ENCODE data around the gene ARHGAP8. TPM values are rescaled to one million over a fixed set of nuclear protein-coding genes. Genes with fewer than 3 reads are reported as not detected.

ARHGAP8 gene
- total and polyA plus RNA-seq, 2 donors (not counting 1 experiment from before 2014, with no cell fraction given): 0.37 TPM; not detected in 1

DNA sequence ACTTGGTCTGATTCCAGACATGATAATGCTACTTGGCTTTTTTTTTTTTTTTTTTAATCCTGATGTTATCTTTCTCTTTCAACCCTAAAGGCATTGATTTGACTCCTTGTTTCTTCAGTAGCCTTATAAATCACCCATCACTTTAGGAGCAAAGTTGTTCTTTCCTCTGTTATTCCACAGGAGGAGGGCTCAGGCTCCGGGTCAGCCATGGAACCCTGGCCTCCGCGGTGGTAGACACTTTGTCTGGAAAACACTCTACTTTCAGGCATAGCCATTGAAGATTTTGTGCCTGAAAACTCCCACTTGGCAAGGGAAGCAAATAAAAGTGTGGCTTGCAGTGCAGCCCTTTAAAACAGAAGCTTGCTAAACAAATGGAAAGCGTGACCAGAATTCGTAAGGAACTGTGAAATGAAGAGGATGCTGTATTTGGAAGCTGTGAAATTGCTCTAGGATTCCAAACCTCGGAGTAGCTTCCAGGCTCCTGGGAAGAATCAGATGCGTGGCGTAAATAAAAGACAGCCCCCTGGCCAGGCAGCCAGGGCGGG, 44.9 kb downstream of the ARHGAP8 start:
- Histone ChIP-seq H3K27ac (ENCODE audit: low read length in 2 of 2) (no peak overlapping the region), H3K36me3 (replicated peaks in 1 of 2; ENCODE audit: control extremely low read depth in 1 of 2, control insufficient read depth in 1 of 2, extremely low read depth in 1 of 2, insufficient read depth in 2 of 2, low read length in 1 of 2) (no peaks in the 10 kb centered on the region), H2AFZ (ENCODE audit: insufficient read depth, low read depth, low read length, poor library complexity, severe bottlenecking) (no peak overlapping the region), H3K4me1 (ENCODE audit: control insufficient read depth in 2 of 2, insufficient read depth in 2 of 2, low read length in 2 of 2) (no peaks in the 10 kb centered on the region), H3K4me2 (replicated peaks; ENCODE audit: low read depth, low read length, poor library complexity, severe bottlenecking) (no peak overlapping the region), H3K4me3 (ENCODE audit: control extremely low read depth in 1 of 5, extremely low read depth in 1 of 5, insufficient read depth in 1 of 5, low read depth in 2 of 5, low read length in 4 of 5) (no peak overlapping the region), H3K9me3 (ENCODE audit: control extremely low read depth in 1 of 3, control insufficient read depth in 2 of 3, insufficient read depth in 1 of 3, low read length in 2 of 3) (no peaks in the 10 kb centered on the region), H3K79me2 (ENCODE audit: control insufficient read depth, insufficient read depth, low read length) (no peaks in the 10 kb centered on the region), H4K20me1 (ENCODE audit: control insufficient read depth, insufficient read depth, low read length, poor library complexity, severe bottlenecking) (no peaks in the 10 kb centered on the region), H3K9ac (ENCODE audit: low read length) (no peak overlapping the region), H3K27me3 (replicated peaks in 1 of 4; ENCODE audit: control extremely low read depth in 1 of 4, control insufficient read depth in 3 of 4, insufficient read depth in 4 of 4, low read length in 3 of 4) (no peaks in the 10 kb centered on the region)
- intact Hi-C loops (cut with micrococcal nuclease): no loop called here
- no peak for ATAC-seq (ENCODE audit: low read depth)
- H3K27me3 Mint-ChIP-seq: no peaks in the 10 kb centered on the region
- no peaks in the 10 kb centered on the region for H3K9me3 Mint-ChIP-seq (ENCODE audit: insufficient read depth)
- 80% methylated on average over 8 of the region's 9 CpGs for WGBS (ENCODE audit: insufficient coverage)
- ChIA-PET CTCF (no interaction called here), POLR2A (no interaction called here)
- H3K4me1 Mint-ChIP-seq: no peaks in the 10 kb centered on the region
- TF ChIP-seq, protein P1, sequence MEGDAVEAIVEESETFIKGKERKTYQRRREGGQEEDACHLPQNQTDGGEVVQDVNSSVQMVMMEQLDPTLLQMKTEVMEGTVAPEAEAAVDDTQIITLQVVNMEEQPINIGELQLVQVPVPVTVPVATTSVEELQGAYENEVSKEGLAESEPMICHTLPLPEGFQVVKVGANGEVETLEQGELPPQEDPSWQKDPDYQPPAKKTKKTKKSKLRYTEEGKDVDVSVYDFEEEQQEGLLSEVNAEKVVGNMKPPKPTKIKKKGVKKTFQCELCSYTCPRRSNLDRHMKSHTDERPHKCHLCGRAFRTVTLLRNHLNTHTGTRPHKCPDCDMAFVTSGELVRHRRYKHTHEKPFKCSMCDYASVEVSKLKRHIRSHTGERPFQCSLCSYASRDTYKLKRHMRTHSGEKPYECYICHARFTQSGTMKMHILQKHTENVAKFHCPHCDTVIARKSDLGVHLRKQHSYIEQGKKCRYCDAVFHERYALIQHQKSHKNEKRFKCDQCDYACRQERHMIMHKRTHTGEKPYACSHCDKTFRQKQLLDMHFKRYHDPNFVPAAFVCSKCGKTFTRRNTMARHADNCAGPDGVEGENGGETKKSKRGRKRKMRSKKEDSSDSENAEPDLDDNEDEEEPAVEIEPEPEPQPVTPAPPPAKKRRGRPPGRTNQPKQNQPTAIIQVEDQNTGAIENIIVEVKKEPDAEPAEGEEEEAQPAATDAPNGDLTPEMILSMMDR (IDR thresholded peaks at IDR 0.05): no peak
- no peak for TF ChIP-seq EZH2 (IDR thresholded peaks at IDR 0.05; ENCODE audit: borderline replicate concordance, insufficient read depth, low read depth, low read length, poor library complexity, severe bottlenecking)
- no peak for DNase-seq
- H3K27ac Mint-ChIP-seq: no peak overlapping the region
- no peak overlapping the region for H3K4me3 Mint-ChIP-seq

DNA sequence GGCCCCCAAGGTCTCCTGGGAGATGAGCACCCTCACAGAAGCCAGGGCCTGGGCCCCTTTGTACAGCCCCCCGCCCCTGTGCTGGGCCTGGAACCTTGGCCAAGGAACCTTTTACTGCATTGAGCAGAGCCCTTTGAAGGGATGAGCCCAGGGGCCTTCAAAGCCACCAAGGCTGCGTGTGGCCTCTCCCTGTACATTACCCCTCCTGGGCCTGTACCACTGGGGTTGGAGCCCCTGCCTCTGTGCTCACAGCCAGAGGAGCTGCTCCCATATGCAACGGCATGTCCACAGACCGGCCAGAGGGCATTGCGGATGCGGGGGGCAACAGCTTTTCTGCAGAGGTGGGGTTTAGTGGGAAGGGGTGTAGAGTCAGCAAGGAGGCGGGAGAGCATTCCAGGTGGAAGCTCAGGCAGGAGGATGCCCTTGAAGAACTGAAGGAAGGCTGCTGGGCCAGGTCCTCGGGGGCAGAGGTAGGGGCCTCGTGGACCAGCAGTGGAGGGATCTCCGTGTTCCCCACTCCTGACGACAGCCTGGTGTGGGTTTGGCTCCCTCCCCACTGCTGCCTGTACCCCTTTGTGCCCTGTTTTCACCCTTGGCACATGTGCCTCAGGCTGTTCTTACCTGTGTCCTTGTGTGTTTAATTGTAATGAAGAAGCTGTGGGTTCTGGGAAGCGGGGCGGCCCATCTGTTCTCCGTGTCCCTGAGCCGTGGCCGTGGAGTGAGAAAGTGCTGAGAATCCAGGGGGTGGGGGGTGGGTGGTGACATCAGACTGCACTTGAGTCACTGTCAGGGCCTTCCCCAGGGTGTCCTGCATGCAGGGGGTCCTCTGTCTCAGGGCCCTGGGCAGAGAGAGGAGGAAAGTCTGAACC, 46.9 kb downstream of the ARHGAP8 start:
- Histone ChIP-seq H3K4me3 (ENCODE audit: control extremely low read depth in 1 of 5, extremely low read depth in 1 of 5, insufficient read depth in 1 of 5, low read depth in 2 of 5, low read length in 4 of 5) (no peak overlapping the region), H3K9me3 (ENCODE audit: control extremely low read depth in 1 of 3, control insufficient read depth in 2 of 3, insufficient read depth in 1 of 3, low read length in 2 of 3) (no peaks in the 10 kb centered on the region), H2AFZ (ENCODE audit: insufficient read depth, low read depth, low read length, poor library complexity, severe bottlenecking) (no peak overlapping the region), H4K20me1 (ENCODE audit: control insufficient read depth, insufficient read depth, low read length, poor library complexity, severe bottlenecking) (no peaks in the 10 kb centered on the region), H3K27ac (ENCODE audit: low read length in 2 of 2) (no peak overlapping the region), H3K36me3 (replicated peaks in 1 of 2; ENCODE audit: control extremely low read depth in 1 of 2, control insufficient read depth in 1 of 2, extremely low read depth in 1 of 2, insufficient read depth in 2 of 2, low read length in 1 of 2) (no peaks in the 10 kb centered on the region), H3K27me3 (replicated peaks in 1 of 4; ENCODE audit: control extremely low read depth in 1 of 4, control insufficient read depth in 3 of 4, insufficient read depth in 4 of 4, low read length in 3 of 4) (no peaks in the 10 kb centered on the region), H3K4me1 (ENCODE audit: control insufficient read depth in 2 of 2, insufficient read depth in 2 of 2, low read length in 2 of 2) (no peaks in the 10 kb centered on the region), H3K79me2 (ENCODE audit: control insufficient read depth, insufficient read depth, low read length) (no peaks in the 10 kb centered on the region), H3K9ac (ENCODE audit: low read length) (no peak overlapping the region), H3K4me2 (replicated peaks; ENCODE audit: low read depth, low read length, poor library complexity, severe bottlenecking) (no peak overlapping the region)
- Mint-ChIP-seq H3K27me3 (peaks cover 7% of the 10 kb centered on the region), H3K27ac (no peak overlapping the region), H3K4me3 (no peak overlapping the region), H3K4me1 (no peaks in the 10 kb centered on the region), H3K9me3 (ENCODE audit: insufficient read depth) (no peaks in the 10 kb centered on the region)
- TF ChIP-seq, protein P1 (IDR thresholded peaks at IDR 0.05): no peak
- TF ChIP-seq EZH2 (IDR thresholded peaks at IDR 0.05; ENCODE audit: borderline replicate concordance, insufficient read depth, low read depth, low read length, poor library complexity, severe bottlenecking): no peak
- ChIA-PET POLR2A (no interaction called here), CTCF (no interaction called here)
- intact Hi-C loops (cut with micrococcal nuclease): no loop called here
- 89% methylated on average over 16 of the region's 16 CpGs for WGBS (ENCODE audit: insufficient coverage)
- DNase-seq (no peak), ATAC-seq (ENCODE audit: low read depth) (no peak)

Data from B cell (primary cell).